Bronchial epithelial cell (primary cell): ENCODE results near the gene JAG1. TPM values are rescaled to one million over a fixed set of nuclear protein-coding genes. Genes with fewer than 3 reads are reported as not detected.

Experiments used
- DNase-seq: peaks from one replicate; pipeline ENCODE4 v3.0.0-alpha.2; 2010; ENCODE audit warnings: low read depth
- FAIRE-seq: peaks from 2 replicates; lab custom pipeline; 2011; peaks lifted over from hg19 to GRCh38; lab: Jason Lieb, UNC
- H3K27me3 ChIP-seq: 2 replicates; pipeline ENCODE4 v1.5.1; 2011; ENCODE audit warnings: low read length; ENCODE audit not compliant: control insufficient read depth, insufficient read depth
- H3K36me3 ChIP-seq: 2 replicates; pipeline ENCODE4 v1.5.1; 2011; ENCODE audit warnings: low read length; ENCODE audit not compliant: control insufficient read depth, insufficient read depth
- H3K4me3 ChIP-seq: 2 replicates; pipeline ENCODE4 v1.5.1; 2011; ENCODE audit warnings: mild to moderate bottlenecking, low read depth, low read length, control low read depth
- total RNA-seq: library from RNA; depleted of rRNA; stranded (reverse); fragments of >200 nt; gene quantifications from 2 replicates; pipeline ENCODE4 v1.2.1, GENCODE V29; 2014
- TF ChIP-seq, protein P1 (sequence below): IDR thresholded peaks from 2 replicates; pipeline ENCODE4 v1.5.1; 2011; ENCODE audit warnings: mild to moderate bottlenecking, moderate library complexity, low read length, control low read depth, inconsistent platforms; ENCODE audit not compliant: insufficient read depth, severe bottlenecking

JAG1 gene
- total RNA-seq, 1 donor from 2014 or later: 310 TPM

DNA sequence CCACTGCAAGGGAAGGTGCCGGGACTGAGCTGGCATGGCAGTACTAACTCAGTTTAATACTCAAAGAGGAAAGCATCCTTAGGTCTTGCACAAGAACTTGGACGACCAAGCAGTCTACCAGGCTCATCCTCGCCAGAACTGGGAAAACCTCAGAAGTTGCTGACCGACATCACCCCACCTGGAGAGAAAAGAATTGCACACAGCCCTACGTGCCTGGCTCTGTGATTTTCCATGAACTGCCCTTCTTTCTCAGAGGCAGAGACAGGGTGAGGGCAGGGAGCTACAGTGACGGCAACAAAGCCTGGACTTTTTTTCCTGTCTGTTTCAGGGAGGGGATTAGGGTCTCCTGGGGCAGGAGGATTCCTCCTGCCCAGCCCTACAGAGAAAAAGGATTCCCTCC is 8.0 kb downstream of the JAG1 start:
- FAIRE-seq (no peak), DNase-seq (peak; percentile 70)
- Histone ChIP-seq H3K36me3 (peaks cover 34% of the 10 kb centered on the region), H3K27me3 (no peaks in the 10 kb centered on the region), H3K4me3 (no peak overlapping the region)
- TF ChIP-seq, protein P1, sequence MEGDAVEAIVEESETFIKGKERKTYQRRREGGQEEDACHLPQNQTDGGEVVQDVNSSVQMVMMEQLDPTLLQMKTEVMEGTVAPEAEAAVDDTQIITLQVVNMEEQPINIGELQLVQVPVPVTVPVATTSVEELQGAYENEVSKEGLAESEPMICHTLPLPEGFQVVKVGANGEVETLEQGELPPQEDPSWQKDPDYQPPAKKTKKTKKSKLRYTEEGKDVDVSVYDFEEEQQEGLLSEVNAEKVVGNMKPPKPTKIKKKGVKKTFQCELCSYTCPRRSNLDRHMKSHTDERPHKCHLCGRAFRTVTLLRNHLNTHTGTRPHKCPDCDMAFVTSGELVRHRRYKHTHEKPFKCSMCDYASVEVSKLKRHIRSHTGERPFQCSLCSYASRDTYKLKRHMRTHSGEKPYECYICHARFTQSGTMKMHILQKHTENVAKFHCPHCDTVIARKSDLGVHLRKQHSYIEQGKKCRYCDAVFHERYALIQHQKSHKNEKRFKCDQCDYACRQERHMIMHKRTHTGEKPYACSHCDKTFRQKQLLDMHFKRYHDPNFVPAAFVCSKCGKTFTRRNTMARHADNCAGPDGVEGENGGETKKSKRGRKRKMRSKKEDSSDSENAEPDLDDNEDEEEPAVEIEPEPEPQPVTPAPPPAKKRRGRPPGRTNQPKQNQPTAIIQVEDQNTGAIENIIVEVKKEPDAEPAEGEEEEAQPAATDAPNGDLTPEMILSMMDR: no peak

DNA sequence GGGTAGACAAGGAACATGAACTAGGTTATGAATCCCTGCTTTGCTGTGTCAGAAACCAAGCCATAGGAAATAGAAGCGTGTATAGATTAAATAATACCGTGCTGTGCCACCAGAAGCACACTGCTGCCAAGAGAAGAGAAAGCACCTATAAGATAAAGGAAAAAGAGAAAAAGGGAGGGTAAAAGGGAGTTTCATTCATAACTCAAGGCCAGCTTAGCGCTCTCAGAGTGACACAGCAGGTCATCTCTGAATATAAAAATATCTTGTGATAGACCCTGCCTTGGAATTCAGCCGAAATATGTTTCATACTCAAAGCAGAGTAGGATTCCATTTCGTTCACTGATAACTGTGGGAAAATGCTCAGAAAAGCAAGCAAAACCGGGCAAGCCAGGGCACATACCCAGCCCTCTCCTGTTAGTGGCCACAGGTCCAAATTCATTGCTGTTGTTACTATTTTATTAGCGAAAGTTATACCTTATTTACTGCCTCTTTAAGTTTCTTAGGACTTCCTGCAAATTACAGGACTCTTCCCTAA is 8.7 kb downstream of the JAG1 start:
- no peak for FAIRE-seq
- DNase-seq: peak; percentile 85
- peaks cover 38% of the 10 kb centered on the region for H3K36me3 ChIP-seq
- TF ChIP-seq, protein P1: no peak
- no peaks in the 10 kb centered on the region for H3K27me3 ChIP-seq
- H3K4me3 ChIP-seq: no peak overlapping the region

DNA sequence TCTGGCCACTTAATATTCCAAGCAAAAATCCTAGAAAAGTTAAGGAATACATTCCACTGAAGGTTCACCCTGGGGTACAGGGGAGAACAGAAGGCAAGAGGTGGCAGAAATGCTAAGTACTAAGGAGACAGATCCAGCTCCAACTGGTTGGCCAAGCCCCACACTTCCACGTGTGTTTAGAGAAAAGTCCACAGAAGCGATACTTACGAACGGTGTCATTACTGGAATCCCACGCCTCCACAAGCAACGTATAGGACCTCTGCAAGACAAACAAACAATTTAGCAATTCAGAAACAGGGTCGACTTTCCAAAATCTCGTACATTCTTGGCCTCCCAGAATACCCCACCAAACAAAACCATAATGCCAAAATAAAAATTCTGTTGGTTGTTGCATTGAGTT is 10.0 kb downstream of the JAG1 start:
- DNase-seq (no peak), FAIRE-seq (peak; percentile 66)
- Histone ChIP-seq H3K27me3 (no peaks in the 10 kb centered on the region), H3K4me3 (no peak overlapping the region), H3K36me3 (peaks cover 41% of the 10 kb centered on the region)
- TF ChIP-seq, protein P1: no peak

DNA sequence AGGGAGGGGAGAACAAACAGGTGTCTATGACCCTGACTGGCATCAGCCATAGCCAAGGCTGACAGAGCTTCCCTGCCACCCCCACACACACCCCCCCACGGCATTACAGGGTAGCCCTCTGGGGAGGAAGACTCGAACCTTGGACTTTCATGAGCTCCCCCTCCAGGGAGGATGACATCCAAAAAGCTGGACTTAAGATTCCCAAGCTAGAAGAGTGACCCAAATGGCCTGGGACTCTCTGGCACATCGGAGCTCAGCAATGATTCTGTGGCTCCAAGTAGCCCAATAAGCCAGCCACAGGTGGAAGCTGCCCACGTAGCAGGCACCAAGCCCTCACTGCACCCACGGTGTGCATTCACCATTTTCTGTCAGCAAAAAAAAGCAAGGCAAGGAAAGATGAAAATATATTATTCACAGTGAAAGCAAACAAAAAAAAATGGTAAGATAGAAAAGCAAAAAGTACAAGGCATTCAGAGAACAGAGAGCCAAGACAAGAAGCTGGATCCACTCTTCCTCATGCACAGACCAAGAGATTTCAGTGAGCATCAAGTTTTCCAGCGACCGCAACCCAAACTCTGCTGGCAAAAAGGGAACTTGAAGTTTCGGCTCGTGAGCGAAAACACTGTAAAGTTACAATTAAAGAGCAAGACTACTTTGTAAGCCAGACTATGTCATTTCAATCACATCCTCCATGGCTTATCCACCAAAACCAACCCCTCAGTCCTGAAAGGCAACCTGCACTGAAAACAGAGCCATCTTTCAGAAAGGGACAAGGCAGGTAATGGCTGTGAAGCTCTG is 10.9 kb downstream of the JAG1 start:
- no peaks in the 10 kb centered on the region for H3K27me3 ChIP-seq
- no peak for FAIRE-seq
- no peak for DNase-seq
- H3K36me3 ChIP-seq: peaks cover 46% of the 10 kb centered on the region
- TF ChIP-seq, protein P1: no peak
- H3K4me3 ChIP-seq: no peak overlapping the region

DNA sequence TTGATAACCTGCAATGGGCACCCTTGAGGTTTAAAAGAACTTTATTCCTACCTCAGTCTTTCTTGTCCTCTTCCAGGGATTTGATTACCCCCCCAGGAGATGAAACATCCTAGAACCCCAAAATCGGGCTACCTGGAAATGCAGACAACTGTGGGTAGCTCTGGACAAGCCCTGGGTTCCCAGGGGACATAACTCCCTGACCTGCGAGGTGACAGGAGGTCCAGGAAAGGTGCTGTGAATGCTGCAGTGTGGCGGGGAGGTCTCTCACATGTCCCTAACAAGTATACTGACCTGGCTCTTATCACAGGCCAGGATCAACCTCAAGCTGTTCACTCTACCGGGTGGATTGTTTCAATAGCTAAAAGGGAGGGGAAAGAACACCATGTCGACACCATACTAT is 11.6 kb downstream of the JAG1 start:
- TF ChIP-seq, protein P1: no peak
- Histone ChIP-seq H3K27me3 (no peaks in the 10 kb centered on the region), H3K36me3 (peaks cover 49% of the 10 kb centered on the region), H3K4me3 (no peak overlapping the region)
- DNase-seq: no peak
- FAIRE-seq: peak; percentile 13
